Measurements from ENCODE around the gene PRAMEF25. TPM values are rescaled to one million over a fixed set of nuclear protein-coding genes. Genes with fewer than 3 reads are reported as not detected.

The PRAMEF25 gene
- not detected in 5 replicates for total RNA-seq (2022; extraction: Qiagen RNA extraction; ENCODE audit: low read depth)

DNA sequence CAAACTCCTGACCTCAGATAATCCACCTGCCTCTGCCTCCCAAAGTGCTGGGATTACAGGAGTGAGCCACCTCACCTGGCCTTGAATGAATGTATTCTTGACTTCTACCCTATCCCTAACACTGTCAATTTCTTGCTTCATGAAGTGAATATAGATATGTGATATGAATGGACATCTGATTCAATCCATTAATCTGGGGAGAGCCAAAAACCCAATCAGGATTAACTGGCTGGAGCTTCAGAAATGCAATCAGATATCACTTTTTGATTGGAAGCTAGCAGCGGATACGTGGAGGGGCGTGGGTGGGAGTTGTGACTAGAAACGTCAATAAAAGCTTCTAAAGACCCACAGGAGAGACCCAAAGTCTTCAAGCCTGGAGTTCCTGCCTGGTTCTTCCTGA lies at the start of gene PRAMEF25:
Gene PRAMEF25, plus strand, starts transcription at position 301 of the 400 bp plus-strand sequence. CDS start 2,920 bp downstream, outside the sequence.

DNA sequence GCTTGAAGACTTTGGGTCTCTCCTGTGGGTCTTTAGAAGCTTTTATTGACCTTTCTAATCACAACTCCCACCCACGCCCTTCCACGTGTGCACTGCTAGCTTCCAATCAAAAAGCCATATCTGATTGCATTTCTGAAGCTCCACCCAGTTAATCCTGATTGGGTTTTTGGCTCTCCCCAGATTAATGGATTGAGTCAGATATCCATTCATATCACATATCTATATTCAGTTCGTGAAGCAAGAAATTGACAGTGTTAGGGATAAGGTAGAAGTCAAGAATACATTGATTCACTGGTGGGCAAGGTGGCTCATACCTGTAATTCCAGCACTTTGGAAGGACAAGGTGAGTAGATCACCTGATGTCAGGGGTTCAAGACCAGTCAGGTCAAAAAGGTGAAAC lies 14.1 kb upstream of the PRAMEF25 start, which contains the start of gene PRAMEF27:
Gene PRAMEF27, minus strand, starts transcription at position 101 of the 400 bp plus-strand sequence. CDS start 2,916 bp downstream, outside the sequence.

DNA sequence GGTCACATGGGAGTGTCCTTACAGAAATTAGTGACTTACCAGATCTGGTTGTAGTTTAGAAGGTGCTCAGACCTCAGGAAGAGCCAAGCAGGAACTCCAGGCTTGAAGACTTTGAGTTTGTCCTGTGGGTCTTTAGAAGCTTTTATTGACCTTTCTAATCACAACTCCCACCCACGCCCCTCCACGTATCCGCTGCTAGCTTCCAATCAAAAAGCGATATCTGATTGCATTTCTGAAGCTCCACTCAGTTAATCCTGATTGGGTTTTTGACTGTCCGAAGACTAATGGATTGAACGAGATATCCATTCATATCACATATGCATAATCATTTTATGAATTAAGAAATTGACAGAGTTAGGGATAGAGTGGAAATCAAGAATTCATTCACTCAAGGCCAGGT lies 46.2 kb downstream of the PRAMEF25 start, which contains the start of gene HNRNPCL2:
Gene HNRNPCL2, minus strand, starts transcription at position 101 of the 400 bp plus-strand sequence. CDS start 454 bp downstream, outside the sequence.

Other genes starting within 250 kb of the PRAMEF25 start
- gene PRAMEF11, start 239.4 kb upstream of the PRAMEF25 start, total RNA-seq (2022; extraction: Qiagen RNA extraction; ENCODE audit: low read depth): not detected in 5 replicates
- gene HNRNPCL1, start 222.1 kb upstream of the PRAMEF25 start, total RNA-seq (2022; extraction: Qiagen RNA extraction; ENCODE audit: low read depth): not detected in 5 replicates
- not detected in 5 replicates for gene PRAMEF2, start 213.7 kb upstream of the PRAMEF25 start, total RNA-seq (2022; extraction: Qiagen RNA extraction; ENCODE audit: low read depth)
- gene PRAMEF4, start 184.6 kb upstream of the PRAMEF25 start, total RNA-seq (2022; extraction: Qiagen RNA extraction; ENCODE audit: low read depth): not detected in 5 replicates
- gene PRAMEF10, start 172.5 kb upstream of the PRAMEF25 start, total RNA-seq (2022; extraction: Qiagen RNA extraction; ENCODE audit: low read depth): not detected in 5 replicates
- gene PRAMEF7, start 154.2 kb upstream of the PRAMEF25 start, total RNA-seq (2022; extraction: Qiagen RNA extraction; ENCODE audit: low read depth): not detected in 5 replicates
- not detected in 5 replicates for gene PRAMEF6, start 123.2 kb upstream of the PRAMEF25 start, total RNA-seq (2022; extraction: Qiagen RNA extraction; ENCODE audit: low read depth)
- not detected in 5 replicates for gene PRAMEF27, start 14.2 kb upstream of the PRAMEF25 start, total RNA-seq (2022; extraction: Qiagen RNA extraction; ENCODE audit: low read depth)
- not detected in 5 replicates for gene HNRNPCL3, start 10.0 kb upstream of the PRAMEF25 start, total RNA-seq (2022; extraction: Qiagen RNA extraction; ENCODE audit: low read depth)
- gene HNRNPCL2, start 46.1 kb downstream of the PRAMEF25 start, total RNA-seq (2022; extraction: Qiagen RNA extraction; ENCODE audit: low read depth): not detected in 5 replicates
- not detected in 5 replicates for gene PRAMEF26, start 85.2 kb downstream of the PRAMEF25 start, total RNA-seq (2022; extraction: Qiagen RNA extraction; ENCODE audit: low read depth)
- gene HNRNPCL4, start 94.9 kb downstream of the PRAMEF25 start, total RNA-seq (2022; extraction: Qiagen RNA extraction; ENCODE audit: low read depth): not detected in 5 replicates
- gene PRAMEF9, start 101.1 kb downstream of the PRAMEF25 start, total RNA-seq (2022; extraction: Qiagen RNA extraction; ENCODE audit: low read depth): not detected in 5 replicates
- not detected in 5 replicates for gene PRAMEF13, start 130.6 kb downstream of the PRAMEF25 start, total RNA-seq (2022; extraction: Qiagen RNA extraction; ENCODE audit: low read depth)
- not detected in 5 replicates for gene PRAMEF18, start 155.4 kb downstream of the PRAMEF25 start, total RNA-seq (2022; extraction: Qiagen RNA extraction; ENCODE audit: low read depth)
- not detected in 5 replicates for gene PRAMEF5, start 183.4 kb downstream of the PRAMEF25 start, total RNA-seq (2022; extraction: Qiagen RNA extraction; ENCODE audit: low read depth)
- not detected in 5 replicates for gene PRAMEF8, start 214.4 kb downstream of the PRAMEF25 start, total RNA-seq (2022; extraction: Qiagen RNA extraction; ENCODE audit: low read depth)
- gene PRAMEF33, start 232.8 kb downstream of the PRAMEF25 start, total RNA-seq (2022; extraction: Qiagen RNA extraction; ENCODE audit: low read depth): not detected in 5 replicates
- not detected in 5 replicates for gene PRAMEF15, start 244.8 kb downstream of the PRAMEF25 start, total RNA-seq (2022; extraction: Qiagen RNA extraction; ENCODE audit: low read depth)